Measurements from ENCODE around the gene HOPX.

- TF ChIP-seq CTCF (IDR thresholded peaks at IDR 0.05) (no peak), POLR2A (IDR thresholded peaks at IDR 0.05) (no peak)
Observed at GRCh38 chr4:56648824-56649151, 32.3 kb downstream of the HOPX start.
